Endothelial cell of umbilical vein (primary cell): Measurements from ENCODE around the gene ADI1. TPM values are rescaled to one million over a fixed set of nuclear protein-coding genes. Genes with fewer than 3 reads are reported as not detected.

Experiments
- BruUV-seq: library from RNA; stranded (reverse); fragments of 400-500 nt; replicated peaks from 2 replicates; lab custom pipeline; 2021; lab: Mats Ljungman, UMichigan
- CTCF ChIA-PET: fragments of 300-600, 350-600 bp; sonication (Branson Sonifier 250); formaldehyde crosslinking; loops from one replicate; lab custom pipeline; 2021; ENCODE audit warnings: antibody characterized with exemption, inconsistent platforms; lab: Charles Lee
- POLR2A ChIA-PET: fragments of 300-600, 350-600 bp; sonication (Branson Sonifier 250); formaldehyde crosslinking; loops from one replicate; lab custom pipeline; 2021; ENCODE audit warnings: antibody characterized with exemption, inconsistent platforms; lab: Charles Lee
- DNase-seq: peaks from one replicate; pipeline ENCODE4 v3.0.0-alpha.2; 2011; ENCODE audit warnings: low read depth, low spot score
- FAIRE-seq: peaks from 2 replicates; lab custom pipeline; 2011; peaks lifted over from hg19 to GRCh38; lab: Jason Lieb, UNC
- H2AFZ ChIP-seq: 2 replicates; pipeline ENCODE4 v1.6.0; 2012; ENCODE audit warnings: low read depth, low read length, control low read depth, inconsistent platforms
- H3K27ac ChIP-seq: 2 replicates; pipeline ENCODE4 v1.5.1; 2011; ENCODE audit warnings: low read depth, mild to moderate bottlenecking, control low read depth, low read length, moderate library complexity; ENCODE audit not compliant: insufficient read depth
- H3K27me3 ChIP-seq, 2 experiments: 2 replicates each; pipeline versions ENCODE4 v1.6.0 to v1.6.1; 2011; ENCODE audit warnings: low read length in 2 of 2, mixed read lengths in 1 of 2; ENCODE audit not compliant: control insufficient read depth in 2 of 2, insufficient read depth in 2 of 2
- H3K36me3 ChIP-seq, 2 experiments: 2 replicates in 1 of 2; 3 replicates in 1 of 2; pipeline ENCODE4 v1.5.1; 2011; ENCODE audit warnings: low read length in 2 of 2, mild to moderate bottlenecking in 1 of 2, moderate library complexity in 1 of 2; ENCODE audit not compliant: control insufficient read depth in 2 of 2, insufficient read depth in 2 of 2; ENCODE audit errors: extremely low read depth in 1 of 2
- H3K4me1 ChIP-seq: 3 replicates; pipeline ENCODE4 v1.5.1; 2011; ENCODE audit warnings: mild to moderate bottlenecking, low read length; ENCODE audit not compliant: control insufficient read depth, insufficient read depth; ENCODE audit errors: extremely low read depth
- H3K4me2 ChIP-seq: 2 replicates; pipeline ENCODE4 v1.6.1; 2011; ENCODE audit warnings: low read length, control low read depth, mixed read lengths; ENCODE audit not compliant: insufficient read depth
- H3K4me3 ChIP-seq, 3 experiments: fragments of 200-600 bp in 1 of 3; sonication (generic), shearing (Covaris generic) in 1 of 3; replicated peaks in 1 of 3; 2 replicates each; pipeline ENCODE4 v1.5.1; 2011 to 2016; ENCODE audit warnings: control low read depth in 3 of 3, low read length in 3 of 3, mild to moderate bottlenecking in 2 of 3, inconsistent platforms in 1 of 3, low read depth in 1 of 3, moderate library complexity in 1 of 3; ENCODE audit not compliant: insufficient read depth in 1 of 3
- H3K79me2 ChIP-seq: 2 replicates; pipeline ENCODE4 v1.6.0; 2012; ENCODE audit warnings: low read length, inconsistent platforms; ENCODE audit not compliant: control insufficient read depth, insufficient read depth
- H3K9ac ChIP-seq: replicated peaks from 2 replicates; pipeline ENCODE3; 2011; ENCODE audit warnings: low read length, control low read depth; ENCODE audit not compliant: insufficient read depth; ENCODE audit errors: extremely low read depth
- H3K9me1 ChIP-seq: replicated peaks from 3 replicates; pipeline ENCODE4 v1.6.0; 2011; ENCODE audit warnings: mild to moderate bottlenecking, low read length; ENCODE audit not compliant: control insufficient read depth, insufficient read depth; ENCODE audit errors: extremely low read depth
- H3K9me3 ChIP-seq: replicated peaks from 2 replicates; pipeline ENCODE4 v1.5.1; 2012; ENCODE audit warnings: low read length, inconsistent platforms; ENCODE audit not compliant: control insufficient read depth, insufficient read depth
- H4K20me1 ChIP-seq: replicated peaks from 2 replicates; pipeline ENCODE3; 2011; ENCODE audit warnings: mild to moderate bottlenecking, low read length; ENCODE audit not compliant: control insufficient read depth, insufficient read depth; ENCODE audit errors: extremely low read depth
- CTCF ChIP-seq, 2 donors: IDR thresholded peaks; 1 replicate in 1 of 2; 2 replicates in 1 of 2; pipeline ENCODE4 v1.5.1; 2011; ENCODE audit warnings: low read length in 2 of 2, mild to moderate bottlenecking in 2 of 2, moderate library complexity in 2 of 2, control low read depth in 1 of 2, inconsistent platforms in 1 of 2, low read depth in 1 of 2; ENCODE audit not compliant: insufficient read depth in 1 of 2; ENCODE audit errors: extremely low read depth in 1 of 2
- EZH2 ChIP-seq: IDR thresholded peaks from 2 replicates; pipeline ENCODE4 v1.6.1; 2012; ENCODE audit warnings: borderline replicate concordance, low read depth, mild to moderate bottlenecking, moderate library complexity, low read length, inconsistent platforms; ENCODE audit not compliant: severe bottlenecking
- FOS ChIP-seq: IDR thresholded peaks from 2 replicates; pipeline ENCODE4 v1.6.1; 2011; ENCODE audit warnings: mild to moderate bottlenecking, low read length, moderate library complexity, borderline replicate concordance; ENCODE audit not compliant: insufficient read depth
- GATA2 ChIP-seq: IDR thresholded peaks from 2 replicates; pipeline ENCODE4 v1.7.0; 2011; ENCODE audit warnings: low read depth, mild to moderate bottlenecking, moderate library complexity, mixed read lengths, low read length; ENCODE audit not compliant: insufficient read length, insufficient read depth
- JUN ChIP-seq: IDR thresholded peaks from 2 replicates; pipeline ENCODE4 v1.6.1; 2011; ENCODE audit warnings: borderline replicate concordance, low read depth; ENCODE audit not compliant: insufficient read length, insufficient read depth
- MAX ChIP-seq: IDR thresholded peaks from 2 replicates; pipeline ENCODE4 v1.6.1; 2011; ENCODE audit not compliant: insufficient read depth, insufficient read length
- MYC ChIP-seq: IDR thresholded peaks from one replicate; pipeline ENCODE4 v1.6.1; 2011; ENCODE audit warnings: mild to moderate bottlenecking, low read depth, low read length
- POLR2A ChIP-seq: IDR thresholded peaks from 2 replicates; pipeline ENCODE4 v1.6.1; 2012; ENCODE audit warnings: low read depth, mild to moderate bottlenecking, control low read depth, low read length
- POLR2AphosphoS5 ChIP-seq: IDR thresholded peaks from 2 replicates; pipeline ENCODE4 v1.6.1; 2012; ENCODE audit warnings: low read depth, mild to moderate bottlenecking, control low read depth, low read length, moderate library complexity; ENCODE audit not compliant: insufficient read depth
- dilution Hi-C: fragments of 300-500 bp; cut with MboI; formaldehyde crosslinking; loops from one replicate; pipeline ENCODE4 v1.15.0; 2019; ENCODE audit warnings: low sequenced_read_pairs; ENCODE audit not compliant: extremely low pct_ligation_motif_present
- intact Hi-C: fragments of 100-400 bp; cut with micrococcal nuclease; formaldehyde crosslinking; loops from one replicate; pipeline ENCODE4 v1.10.0; 2022
- polyA plus RNA-seq, 4 experiments: library from polyadenylated mRNA; depleted of rRNA in 3 of 4; stranded (reverse) in 3 of 4; unstranded in 1 of 4; fragments of >200 nt; gene quantifications; 2 replicates each; pipeline versions ENCODE4 v1.2.1 to v1.2.3, GENCODE V29; 2011 to 2012; ENCODE audit warnings: missing spikeins in 1 of 4
- total RNA-seq: library from RNA; stranded (reverse); gene quantifications from 2 replicates; pipeline ENCODE4 v1.2.3, GENCODE V29; 2021

ADI1 gene
- total and polyA plus RNA-seq, 2 donors (not counting 3 experiments of a cell fraction or from before 2014, with no cell fraction given), result 38.6 to 49.7 TPM

GRCh38 chr2:3478846-3479385 is 40.4 kb downstream of the ADI1 start:
- no peak overlapping the region for H2AFZ ChIP-seq
- FAIRE-seq (no peak), DNase-seq (no peak)
- no peak overlapping the region for H3K27ac ChIP-seq
- peaks cover 0 to 14% of the 10 kb centered on the region in 2 experiments for H3K36me3 ChIP-seq
- no peaks in the 10 kb centered on the region for H3K79me2 ChIP-seq
- no peaks in the 10 kb centered on the region for H3K4me1 ChIP-seq
- dilution Hi-C loops, result no loop called here
- TF ChIP-seq POLR2A (no peak), JUN (no peak), FOS (no peak), EZH2 (no peak), POLR2AphosphoS5 (no peak), CTCF (IDR thresholded peaks at IDR 0.05; ENCODE audit: extremely low read depth in 1 of 2, insufficient read depth in 1 of 2, low read depth in 1 of 2, low read length in 2 of 2) (no peak), GATA2 (no peak), MYC (no peak), MAX (no peak)
- no peaks in the 10 kb centered on the region for H3K9me3 ChIP-seq
- H3K4me2 ChIP-seq, result no peak overlapping the region
- no peak overlapping the region for H3K9ac ChIP-seq
- intact Hi-C loops, result loop anchor here (5.0 kb wide), 1 partner anchor 58 kb away; no protein-coding TSS in a partner anchor
- no peaks in the 10 kb centered on the region for H3K27me3 ChIP-seq
- H4K20me1 ChIP-seq, result no peaks in the 10 kb centered on the region
- BruUV-seq, result no TSS peak
- H3K4me3 ChIP-seq, result no peak overlapping the region
- CTCF ChIA-PET, result interaction anchor here (2.1 kb wide), 1 partner anchor 17 kb away, joined by 7 read pairs; no protein-coding TSS in a partner anchor
- H3K9me1 ChIP-seq, result no peaks in the 10 kb centered on the region
- POLR2A ChIA-PET, result no interaction called here
